MG63 (cell line): ENCODE measurements around the gene RPS2. TPM values are rescaled to one million over a fixed set of nuclear protein-coding genes. Genes with fewer than 3 reads are reported as not detected.
A peak's percentile ranks its signal among the peaks of the same experiment; 100 is the strongest.
"Not testable (repeated sequence)": the region's sequence is repeated elsewhere in the genome, so short reads cannot be mapped to it uniquely, and the experiment has no call there.

Experiments
- DNase-seq: peaks from one replicate; pipeline ENCODE4 v3.0.0-alpha.2; 2020
- H3K27me3 ChIP-seq: fragments of 250-450 bp; sonication (Bioruptor Pico); 2 replicates; pipeline ENCODE4 v1.5.1; 2020; ENCODE audit warnings: mild to moderate bottlenecking, moderate library complexity
- H3K36me3 ChIP-seq: fragments of 250-450 bp; sonication (Bioruptor Pico); 2 replicates; pipeline ENCODE4 v1.5.1; 2020; ENCODE audit warnings: mild to moderate bottlenecking, moderate library complexity
- H3K4me3 ChIP-seq: fragments of 250-450 bp; sonication (Bioruptor Pico); 2 replicates; pipeline ENCODE4 v1.5.1; 2020; ENCODE audit warnings: mild to moderate bottlenecking, moderate library complexity
- H3K9me3 ChIP-seq: fragments of 250-450 bp; sonication (Bioruptor Pico); 2 replicates; pipeline ENCODE4 v1.5.1; 2020; ENCODE audit warnings: mild to moderate bottlenecking, moderate library complexity
- total RNA-seq: library from RNA; depleted of rRNA; stranded (reverse); fragments of >200 nt; shearing (Covaris generic); gene quantifications from 2 replicates; pipeline ENCODE4 v1.2.3, GENCODE V29; 2014; ENCODE audit warnings: low replicate concordance

RPS2 gene
- total RNA-seq, 1 experiment from 2014 or later = 16,603 TPM

- peak; percentile 95 for DNase-seq
- Histone ChIP-seq H3K27me3 (no peaks in the 10 kb centered on the region), H3K4me3 (peak within 1 kb of the TSS; percentile 80), H3K9me3 (no peaks in the 10 kb centered on the region; the same call in 1 of the 2 replicates), H3K36me3 (peaks cover 35% of the 10 kb centered on the region)
These were observed 5.2 kb downstream of the RPS2 start, which contains the start of gene NDUFB10 for GRCh38 chr16:1959269-1960039. TSS of gene NDUFB10 (plus strand) at chr16:1959538. CDS start at chr16:1959625, 87 bp downstream.

- no peaks in the 10 kb centered on the region for H3K27me3 ChIP-seq
- no peak for DNase-seq
- peaks cover 28% of the 10 kb centered on the region for H3K36me3 ChIP-seq
- peak overlapping the region; percentile 80 for H3K4me3 ChIP-seq
- H3K9me3 ChIP-seq = no peaks in the 10 kb centered on the region
These were observed 5.8 kb downstream of the RPS2 start for GRCh38 chr16:1958715-1959268.

GRCh38 chr16:1958143-1958491, 6.5 kb downstream of the RPS2 start:
- H3K27me3 ChIP-seq, H3K4me3 ChIP-seq, DNase-seq, H3K9me3 ChIP-seq: not testable (repeated sequence)
- H3K36me3 ChIP-seq = peaks cover 21% of the 10 kb centered on the region

GRCh38 chr16:1957434-1958142, 7.0 kb downstream of the RPS2 start:
- H3K27me3 ChIP-seq, DNase-seq, H3K4me3 ChIP-seq, H3K9me3 ChIP-seq: not testable (repeated sequence)
- H3K36me3 ChIP-seq = peaks cover 16% of the 10 kb centered on the region

- Histone ChIP-seq H3K4me3 (no peak overlapping the region), H3K36me3 (no peaks in the 10 kb centered on the region), H3K9me3 (no peaks in the 10 kb centered on the region), H3K27me3 (no peaks in the 10 kb centered on the region)
- DNase-seq = no peak
These were observed 10.9 kb downstream of the RPS2 start for GRCh38 chr16:1953734-1954133.

GRCh38 chr16:1950559-1950958, 14.1 kb downstream of the RPS2 start:
- Histone ChIP-seq H3K36me3 (no peaks in the 10 kb centered on the region), H3K4me3 (no peak overlapping the region), H3K9me3 (no peaks in the 10 kb centered on the region), H3K27me3 (no peaks in the 10 kb centered on the region)
- DNase-seq = no peak

GRCh38 chr16:1950047-1950446, 14.6 kb downstream of the RPS2 start:
- Histone ChIP-seq H3K27me3 (no peaks in the 10 kb centered on the region), H3K9me3 (no peaks in the 10 kb centered on the region), H3K36me3 (no peaks in the 10 kb centered on the region), H3K4me3 (no peak overlapping the region)
- no peak for DNase-seq

GRCh38 chr16:1949507-1949906, 15.1 kb downstream of the RPS2 start:
- Histone ChIP-seq H3K36me3 (no peaks in the 10 kb centered on the region), H3K9me3 (no peaks in the 10 kb centered on the region), H3K27me3 (no peaks in the 10 kb centered on the region), H3K4me3 (no peak overlapping the region)
- DNase-seq = no peak

- DNase-seq = no peak
- Histone ChIP-seq H3K9me3 (no peaks in the 10 kb centered on the region), H3K4me3 (no peak overlapping the region), H3K27me3 (no peaks in the 10 kb centered on the region), H3K36me3 (no peaks in the 10 kb centered on the region)
These were observed 17.3 kb downstream of the RPS2 start for GRCh38 chr16:1947369-1947670.

- Histone ChIP-seq H3K36me3 (no peaks in the 10 kb centered on the region), H3K4me3 (no peak overlapping the region), H3K9me3 (no peaks in the 10 kb centered on the region), H3K27me3 (no peaks in the 10 kb centered on the region)
- no peak for DNase-seq
These were observed 17.9 kb downstream of the RPS2 start for GRCh38 chr16:1946495-1947368.

GRCh38 chr16:1945559-1946391, 18.9 kb downstream of the RPS2 start:
- Histone ChIP-seq H3K36me3 (peaks cover 3% of the 10 kb centered on the region), H3K27me3 (no peaks in the 10 kb centered on the region), H3K4me3 (no peak overlapping the region), H3K9me3 (no peaks in the 10 kb centered on the region)
- DNase-seq = no peak

- no peak for DNase-seq
- Histone ChIP-seq H3K4me3 (no peak overlapping the region), H3K9me3 (no peaks in the 10 kb centered on the region), H3K36me3 (peaks cover 14% of the 10 kb centered on the region), H3K27me3 (no peaks in the 10 kb centered on the region)
These were observed 19.9 kb downstream of the RPS2 start for GRCh38 chr16:1944612-1945199.

- peaks cover 30% of the 10 kb centered on the region for H3K36me3 ChIP-seq
- DNase-seq = peak; percentile 99
- H3K9me3 ChIP-seq = no peaks in the 10 kb centered on the region
- H3K27me3 ChIP-seq = no peaks in the 10 kb centered on the region
- peak within 1 kb of the TSS; percentile 86 for H3K4me3 ChIP-seq
These were observed 21.6 kb downstream of the RPS2 start, which contains the start of gene MSRB1 for GRCh38 chr16:1942810-1943726. TSS of gene MSRB1 (minus strand) at chr16:1943199. CDS start at chr16:1943156, 43 bp downstream.

GRCh38 chr16:1942047-1942809, 22.4 kb downstream of the RPS2 start:
- Histone ChIP-seq H3K4me3 (peak overlapping the region; percentile 86), H3K9me3 (no peaks in the 10 kb centered on the region), H3K27me3 (no peaks in the 10 kb centered on the region), H3K36me3 (peaks cover 37% of the 10 kb centered on the region)
- no peak for DNase-seq
